Lower leg skin (tissue), 4 donors: ENCODE measurements around the gene TSC2. TPM values are rescaled to one million over a fixed set of nuclear protein-coding genes. Genes with fewer than 3 reads are reported as not detected.

Source experiments
- DNase-seq, 2 donors: peaks; one replicate each; pipeline ENCODE4 v3.0.0-alpha.2; 2019; ENCODE audit warnings: low spot score in 2 of 2
- H3K4me3 ChIP-seq: fragments of 200-600 bp; sonication (generic); 2 replicates; pipeline ENCODE4 v1.5.1; 2017; ENCODE audit warnings: mild to moderate bottlenecking, low read depth; ENCODE audit not compliant: poor library complexity, severe bottlenecking
- CTCF ChIP-seq, 3 donors: fragments of 450-650 bp; IDR thresholded peaks; one replicate each; pipeline ENCODE4 v1.5.1; 2016; ENCODE audit warnings: antibody characterized with exemption in 3 of 3, mild to moderate bottlenecking in 3 of 3, moderate library complexity in 2 of 3
- POLR2A ChIP-seq, 2 donors: fragments of 450-650 bp; IDR thresholded peaks; one replicate each; pipeline ENCODE4 v1.6.1; 2016 to 2017; ENCODE audit warnings: antibody characterized with exemption in 2 of 2, mild to moderate bottlenecking in 1 of 2, moderate library complexity in 1 of 2
- WGBS, 2 donors: methylation state at CpG; one replicate each; pipeline ENCODE4 v1.1.5; 2018; 5-methylcytosine and 5-hydroxymethylcytosine counted together
- intact Hi-C: fragments of 100-400 bp; cut with DNase I; formaldehyde crosslinking; loops from one replicate; pipeline ENCODE4 v1.15.0; 2023; ENCODE audit warnings: low total_unique reads
- total RNA-seq, 4 donors: library from RNA; depleted of rRNA; stranded (reverse); fragments of >200 nt; gene quantifications; one replicate each; pipeline ENCODE4 v1.1.0, GENCODE V29; 2016

The TSC2 gene
- total RNA-seq, 4 donors from 2014 or later = 56.7 to 130 (median 65.1) TPM

GRCh38 chr16:2001456-2002355, 46.1 kb upstream of the TSC2 start:
- 96 to 97% methylated on average over 47 to 50 of the region's 53 CpGs for WGBS, 2 donors
- no peak for DNase-seq
- TF ChIP-seq CTCF (IDR thresholded peaks at IDR 0.05) = no peak
- TF ChIP-seq POLR2A (IDR thresholded peaks at IDR 0.05) = no peak
- no peak overlapping the region for H3K4me3 ChIP-seq
- intact Hi-C loops = no loop called here

- TF ChIP-seq POLR2A (IDR thresholded peaks at IDR 0.05) = no peak
- H3K4me3 ChIP-seq = no peak overlapping the region
- WGBS, 2 donors = 89 to 91% methylated on average over 23 of the region's 47 CpGs
- intact Hi-C loops = no loop called here
- no peak for DNase-seq
Measured at GRCh38 chr16:2002406-2003230, 45.2 kb upstream of the TSC2 start.

GRCh38 chr16:2003231-2003826, 44.5 kb upstream of the TSC2 start:
- TF ChIP-seq CTCF (IDR thresholded peaks at IDR 0.05) (no peak), POLR2A (IDR thresholded peaks at IDR 0.05) (no peak)
- DNase-seq = no peak
- intact Hi-C loops = no loop called here
- WGBS, 2 donors = 79 to 82% methylated on average over 6 to 8 of the region's 8 CpGs
- H3K4me3 ChIP-seq = no peak overlapping the region

GRCh38 chr16:2003827-2004641, 43.8 kb upstream of the TSC2 start:
- peak; percentile 74 to 95 for DNase-seq
- TF ChIP-seq CTCF (IDR thresholded peaks at IDR 0.05) = peak in 1 of 3 donors; percentile 57
- no peak for TF ChIP-seq POLR2A (IDR thresholded peaks at IDR 0.05)
- intact Hi-C loops = no loop called here
- H3K4me3 ChIP-seq = no peak overlapping the region
- WGBS, 2 donors = 34% methylated on average over 33 of the region's 36 CpGs

GRCh38 chr16:2004795-2005517, 42.8 kb upstream of the TSC2 start:
- no peak overlapping the region for H3K4me3 ChIP-seq
- WGBS, 2 donors = 58 to 87% methylated on average over 15 to 32 of the region's 34 CpGs
- TF ChIP-seq CTCF (IDR thresholded peaks at IDR 0.05) (no peak), POLR2A (IDR thresholded peaks at IDR 0.05) (no peak)
- intact Hi-C loops = no loop called here
- no peak for DNase-seq
